ENCODE results near the gene FBXL7.

DNA sequence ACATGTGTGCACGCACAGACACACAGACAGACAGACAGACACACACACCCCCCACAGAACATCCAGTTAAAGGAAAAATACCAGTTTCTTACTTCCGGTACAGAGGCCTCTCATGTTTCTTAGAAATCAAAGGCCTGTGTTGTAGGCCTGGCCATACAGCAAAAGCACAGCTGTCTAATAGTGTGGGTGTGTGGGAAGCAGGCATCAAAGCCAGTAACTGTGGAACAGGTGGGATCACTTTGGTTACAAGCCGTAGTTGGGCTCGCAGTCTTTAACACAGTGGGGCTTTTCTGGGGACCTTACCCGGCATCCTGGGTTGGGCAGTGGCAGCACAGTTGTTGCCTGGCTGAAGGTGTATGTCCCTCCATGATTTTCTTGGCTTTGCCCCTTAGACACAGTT lies 55.2 kb downstream of the FBXL7 start:
- TF ChIP-seq, protein P1, sequence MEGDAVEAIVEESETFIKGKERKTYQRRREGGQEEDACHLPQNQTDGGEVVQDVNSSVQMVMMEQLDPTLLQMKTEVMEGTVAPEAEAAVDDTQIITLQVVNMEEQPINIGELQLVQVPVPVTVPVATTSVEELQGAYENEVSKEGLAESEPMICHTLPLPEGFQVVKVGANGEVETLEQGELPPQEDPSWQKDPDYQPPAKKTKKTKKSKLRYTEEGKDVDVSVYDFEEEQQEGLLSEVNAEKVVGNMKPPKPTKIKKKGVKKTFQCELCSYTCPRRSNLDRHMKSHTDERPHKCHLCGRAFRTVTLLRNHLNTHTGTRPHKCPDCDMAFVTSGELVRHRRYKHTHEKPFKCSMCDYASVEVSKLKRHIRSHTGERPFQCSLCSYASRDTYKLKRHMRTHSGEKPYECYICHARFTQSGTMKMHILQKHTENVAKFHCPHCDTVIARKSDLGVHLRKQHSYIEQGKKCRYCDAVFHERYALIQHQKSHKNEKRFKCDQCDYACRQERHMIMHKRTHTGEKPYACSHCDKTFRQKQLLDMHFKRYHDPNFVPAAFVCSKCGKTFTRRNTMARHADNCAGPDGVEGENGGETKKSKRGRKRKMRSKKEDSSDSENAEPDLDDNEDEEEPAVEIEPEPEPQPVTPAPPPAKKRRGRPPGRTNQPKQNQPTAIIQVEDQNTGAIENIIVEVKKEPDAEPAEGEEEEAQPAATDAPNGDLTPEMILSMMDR (IDR thresholded peaks at IDR 0.05): no peak
- no peak for TF ChIP-seq POLR2A (IDR thresholded peaks at IDR 0.05)
